ENCODE data around the gene ZNF343.
A peak's percentile ranks its signal among the peaks of the same experiment; 100 is the strongest.
"Not testable (repeated sequence)": the region's sequence is repeated elsewhere in the genome, so short reads cannot be mapped to it uniquely, and the experiment has no call there.

Gene ZNF343

GRCh38 chr20:2508631-2509467 lies at the start of gene ZNF343:
ZNF343 (minus strand) TSS chr20:2508915; CDS start chr20:2493895, 15,020 bp downstream.
- DNase-seq: peak; percentile 48 to 97 (median 82)

- no peak for DNase-seq
Measured at GRCh38 chr20:2557873-2558580, 49.3 kb upstream of the ZNF343 start.

- DNase-seq: no peak
Measured at GRCh38 chr20:2545594-2545993, 36.9 kb upstream of the ZNF343 start.

GRCh38 chr20:2544211-2544610 lies 35.5 kb upstream of the ZNF343 start:
- DNase-seq: no peak

- no peak for DNase-seq
Measured at GRCh38 chr20:2542361-2542760, 33.6 kb upstream of the ZNF343 start.

GRCh38 chr20:2541940-2542339 lies 33.2 kb upstream of the ZNF343 start:
- DNase-seq: no peak

GRCh38 chr20:2538931-2539720 lies 30.4 kb upstream of the ZNF343 start:
- peak in 13 of 51 donors; percentile 14 to 85 (median 27) for DNase-seq

- no peak for DNase-seq
Measured at GRCh38 chr20:2538356-2538755, 29.6 kb upstream of the ZNF343 start.

- no peak for DNase-seq
Measured at GRCh38 chr20:2537101-2537500, 28.4 kb upstream of the ZNF343 start.

- no peak for DNase-seq
Measured at GRCh38 chr20:2536560-2536986, 27.9 kb upstream of the ZNF343 start, which contains the start of gene TMC2. TMC2 (plus strand) TSS chr20:2536573; CDS start chr20:2536622, 49 bp downstream.

- DNase-seq: no peak
Measured at GRCh38 chr20:2535711-2536559, 27.2 kb upstream of the ZNF343 start.

GRCh38 chr20:2533118-2533517 lies 24.4 kb upstream of the ZNF343 start:
- no peak for DNase-seq

GRCh38 chr20:2528671-2529271 lies 20.1 kb upstream of the ZNF343 start:
- DNase-seq: no peak

- no peak for DNase-seq
Measured at GRCh38 chr20:2527762-2528161, 19.0 kb upstream of the ZNF343 start.

GRCh38 chr20:2526218-2526583 lies 17.5 kb upstream of the ZNF343 start:
- not testable (repeated sequence) for DNase-seq

- peak in 27 of 51 donors; percentile 12 to 83 (median 48) for DNase-seq
Measured at GRCh38 chr20:2524709-2525506, 16.2 kb upstream of the ZNF343 start.

- DNase-seq: peak in 49 of 51 donors; percentile 24 to 93 (median 76)
Measured at GRCh38 chr20:2523919-2524708, 15.4 kb upstream of the ZNF343 start.

- not testable (repeated sequence) for DNase-seq
Measured at GRCh38 chr20:2522826-2523429, 14.2 kb upstream of the ZNF343 start.
